Neural progenitor cell (in vitro differentiated cells): ENCODE measurements around the gene LYPD6B. TPM values are rescaled to one million over a fixed set of nuclear protein-coding genes. Genes with fewer than 3 reads are reported as not detected.

Experiments used
- DNase-seq: peaks from one replicate; pipeline ENCODE4 v3.0.0-alpha.2; 2016; ENCODE audit warnings: low spot score
- H2AFZ ChIP-seq: fragments of 200-600 bp; sonication (generic); replicated peaks from 2 replicates; pipeline ENCODE4 v1.6.1; 2016; ENCODE audit warnings: antibody characterized with exemption
- H3F3A ChIP-seq: fragments of 200-600 bp; sonication (generic); 2 replicates; pipeline ENCODE4 v1.6.1; 2016; ENCODE audit warnings: antibody characterized with exemption, low read depth
- H3K27ac ChIP-seq: fragments of 200-600 bp; sonication (generic); 2 replicates; pipeline ENCODE4 v1.5.1; 2016; ENCODE audit warnings: mild to moderate bottlenecking
- H3K27me3 ChIP-seq: fragments of 200-600 bp; sonication (generic); 2 replicates; pipeline ENCODE4 v1.6.1; 2016; ENCODE audit warnings: mild to moderate bottlenecking, moderate library complexity
- H3K36me3 ChIP-seq: fragments of 200-600 bp; sonication (generic); 2 replicates; pipeline ENCODE4 v1.5.1; 2016
- H3K4me1 ChIP-seq: fragments of 200-600 bp; sonication (generic); 2 replicates; pipeline ENCODE4 v1.6.1; 2016; ENCODE audit warnings: mixed run types
- H3K4me2 ChIP-seq: fragments of 200-600 bp; sonication (generic); 2 replicates; pipeline ENCODE4 v1.6.1; 2016
- H3K4me3 ChIP-seq: fragments of 200-600 bp; sonication (generic); 2 replicates; pipeline ENCODE4 v1.5.1; 2016
- H3K79me2 ChIP-seq: fragments of 200-600 bp; sonication (generic); 2 replicates; pipeline ENCODE4 v1.6.1; 2016; ENCODE audit warnings: low read depth
- H3K9ac ChIP-seq: fragments of 200-600 bp; sonication (generic); 2 replicates; pipeline ENCODE4 v1.6.1; 2016
- H3K9me3 ChIP-seq: fragments of 200-600 bp; sonication (generic); 2 replicates; pipeline ENCODE4 v1.5.1; 2016; ENCODE audit warnings: low read depth
- H4K20me1 ChIP-seq: fragments of 200-600 bp; sonication (generic); 2 replicates; pipeline ENCODE4 v1.6.1; 2016; ENCODE audit warnings: low read depth
- H3K27ac Mint-ChIP-seq: 3 replicates; pipeline ENCODE4 v1.8.0; 2021; ENCODE audit warnings: mixed read lengths
- H3K27me3 Mint-ChIP-seq: 2 replicates; pipeline ENCODE4 v1.8.0; 2022; ENCODE audit warnings: low read depth, mild to moderate bottlenecking, inconsistent platforms, moderate library complexity, mixed read lengths; ENCODE audit not compliant: insufficient read depth
- H3K36me3 Mint-ChIP-seq: 3 replicates; pipeline ENCODE4 v1.8.0; 2021; ENCODE audit warnings: mixed read lengths
- H3K4me1 Mint-ChIP-seq: 3 replicates; pipeline ENCODE4 v1.8.0; 2021; ENCODE audit warnings: mixed read lengths
- H3K4me3 Mint-ChIP-seq: 3 replicates; pipeline ENCODE4 v1.8.0; 2021; ENCODE audit warnings: mild to moderate bottlenecking, moderate library complexity, mixed read lengths
- H3K9me3 Mint-ChIP-seq: 3 replicates; pipeline ENCODE4 v1.8.0; 2020; ENCODE audit warnings: mixed read lengths
- EZH2 ChIP-seq: fragments of 200-600 bp; sonication (generic); IDR thresholded peaks from 2 replicates; pipeline ENCODE4 v1.6.1; 2017; ENCODE audit warnings: antibody characterized with exemption, mild to moderate bottlenecking, moderate library complexity
- EZH2phosphoT487 ChIP-seq: fragments of 200-600 bp; sonication (generic); IDR thresholded peaks from 2 replicates; pipeline ENCODE4 v1.6.1; 2017; ENCODE audit warnings: antibody characterized with exemption
- total RNA-seq: library from RNA; depleted of rRNA; stranded (reverse); fragments of >200 nt; gene quantifications from 2 replicates; pipeline ENCODE4 v1.2.3, GENCODE V29; 2015; ENCODE audit warnings: low replicate concordance
- TF ChIP-seq, protein P1 (sequence below): fragments of 200-600 bp; sonication (generic); IDR thresholded peaks from 2 replicates; pipeline ENCODE4 v1.5.1; 2017; ENCODE audit warnings: antibody characterized with exemption, mild to moderate bottlenecking

LYPD6B gene
- total RNA-seq, 1 donor from 2014 or later, result not detected

DNA sequence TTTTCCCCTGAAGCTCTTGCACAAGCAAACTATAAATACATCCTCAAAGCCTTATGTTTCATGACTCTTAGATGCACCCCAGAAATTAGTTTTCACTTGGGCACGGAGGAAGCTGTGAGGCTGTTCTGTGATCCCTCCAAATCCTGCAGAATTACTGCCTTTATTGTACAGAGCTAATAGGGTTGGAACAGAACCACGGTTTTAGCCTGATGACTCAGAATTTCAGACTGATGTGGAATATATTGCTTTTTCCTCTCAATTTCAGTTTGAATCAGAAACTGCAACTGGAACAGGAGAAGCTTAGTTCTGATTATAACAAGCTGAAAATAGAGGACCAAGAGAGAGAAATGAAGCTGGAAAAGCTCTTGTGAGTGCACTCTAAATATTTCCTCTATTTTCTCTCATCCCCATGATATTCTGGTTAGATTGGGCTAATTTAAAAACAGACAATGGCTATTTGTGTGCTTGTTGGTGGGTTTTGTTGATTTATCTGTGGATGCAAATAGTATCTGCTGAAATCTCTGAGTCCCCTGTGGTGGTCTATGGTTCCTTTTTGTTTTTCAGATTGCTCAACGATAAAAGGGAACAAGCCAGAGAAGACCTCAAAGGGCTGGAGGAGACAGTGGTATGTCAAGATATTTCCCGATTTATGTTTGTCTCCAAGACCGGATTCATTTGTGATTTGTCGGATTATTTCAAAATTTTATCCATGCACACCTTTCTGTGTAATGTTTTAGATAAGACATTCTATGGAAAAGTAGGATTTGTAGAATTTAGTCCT, 38.2 kb upstream of the LYPD6B start:
- peaks cover 12% of the 10 kb centered on the region for H4K20me1 ChIP-seq
- H3K9ac ChIP-seq, result no peak overlapping the region
- H3K27ac Mint-ChIP-seq, result no peak overlapping the region
- H3K27me3 Mint-ChIP-seq, result no peaks in the 10 kb centered on the region
- no peak for TF ChIP-seq EZH2
- no peak for TF ChIP-seq EZH2phosphoT487
- TF ChIP-seq, protein P1, sequence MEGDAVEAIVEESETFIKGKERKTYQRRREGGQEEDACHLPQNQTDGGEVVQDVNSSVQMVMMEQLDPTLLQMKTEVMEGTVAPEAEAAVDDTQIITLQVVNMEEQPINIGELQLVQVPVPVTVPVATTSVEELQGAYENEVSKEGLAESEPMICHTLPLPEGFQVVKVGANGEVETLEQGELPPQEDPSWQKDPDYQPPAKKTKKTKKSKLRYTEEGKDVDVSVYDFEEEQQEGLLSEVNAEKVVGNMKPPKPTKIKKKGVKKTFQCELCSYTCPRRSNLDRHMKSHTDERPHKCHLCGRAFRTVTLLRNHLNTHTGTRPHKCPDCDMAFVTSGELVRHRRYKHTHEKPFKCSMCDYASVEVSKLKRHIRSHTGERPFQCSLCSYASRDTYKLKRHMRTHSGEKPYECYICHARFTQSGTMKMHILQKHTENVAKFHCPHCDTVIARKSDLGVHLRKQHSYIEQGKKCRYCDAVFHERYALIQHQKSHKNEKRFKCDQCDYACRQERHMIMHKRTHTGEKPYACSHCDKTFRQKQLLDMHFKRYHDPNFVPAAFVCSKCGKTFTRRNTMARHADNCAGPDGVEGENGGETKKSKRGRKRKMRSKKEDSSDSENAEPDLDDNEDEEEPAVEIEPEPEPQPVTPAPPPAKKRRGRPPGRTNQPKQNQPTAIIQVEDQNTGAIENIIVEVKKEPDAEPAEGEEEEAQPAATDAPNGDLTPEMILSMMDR, result no peak
- H3K4me2 ChIP-seq, result peak overlapping the region; percentile 60
- no peaks in the 10 kb centered on the region for H3K27me3 ChIP-seq
- peaks cover 15% of the 10 kb centered on the region for H3K4me1 Mint-ChIP-seq
- H3K4me1 ChIP-seq, result peaks cover 22% of the 10 kb centered on the region
- H3K27ac ChIP-seq, result no peak overlapping the region
- no peaks in the 10 kb centered on the region for H3K79me2 ChIP-seq
- H3K4me3 ChIP-seq, result no peak overlapping the region
- no peaks in the 10 kb centered on the region for H3K9me3 Mint-ChIP-seq
- H2AFZ ChIP-seq, result no peak overlapping the region
- no peak for DNase-seq
- no peak overlapping the region for H3K4me3 Mint-ChIP-seq
- H3K9me3 ChIP-seq, result no peaks in the 10 kb centered on the region
- H3K36me3 Mint-ChIP-seq, result peaks cover 50% of the 10 kb centered on the region
- peaks cover 20% of the 10 kb centered on the region for H3F3A ChIP-seq
- H3K36me3 ChIP-seq, result peaks cover 16% of the 10 kb centered on the region

DNA sequence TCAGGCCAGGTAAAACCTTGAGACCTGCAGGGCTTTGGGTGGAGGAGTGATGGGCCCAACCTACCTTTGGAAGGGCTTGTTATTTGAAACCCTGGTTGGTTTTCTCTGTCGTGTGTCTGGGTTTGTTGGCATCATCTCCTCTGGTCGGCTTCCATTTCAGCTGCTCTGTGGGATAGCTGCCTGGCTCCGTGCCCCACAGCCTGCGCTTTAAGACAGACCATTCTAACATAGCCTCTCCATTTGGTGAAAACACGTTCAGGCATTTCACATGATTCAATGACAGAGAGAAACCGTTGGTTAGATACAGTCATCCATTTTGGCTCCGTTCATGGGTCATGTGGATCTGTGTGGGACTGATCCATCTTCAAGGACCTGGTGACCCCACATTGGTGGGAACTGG, 37.0 kb upstream of the LYPD6B start:
- Mint-ChIP-seq H3K36me3 (peaks cover 55% of the 10 kb centered on the region), H3K27ac (no peak overlapping the region), H3K27me3 (no peaks in the 10 kb centered on the region), H3K4me3 (no peak overlapping the region), H3K9me3 (no peaks in the 10 kb centered on the region), H3K4me1 (peaks cover 18% of the 10 kb centered on the region)
- Histone ChIP-seq H3K4me1 (peaks cover 22% of the 10 kb centered on the region), H3K4me2 (no peak overlapping the region), H3K79me2 (no peaks in the 10 kb centered on the region), H3K4me3 (no peak overlapping the region), H3K9me3 (no peaks in the 10 kb centered on the region), H3K27ac (no peak overlapping the region), H3K27me3 (no peaks in the 10 kb centered on the region), H4K20me1 (peaks cover 12% of the 10 kb centered on the region), H3K36me3 (peaks cover 16% of the 10 kb centered on the region), H3K9ac (no peak overlapping the region), H2AFZ (no peak overlapping the region), H3F3A (peaks cover 20% of the 10 kb centered on the region)
- no peak for DNase-seq
- TF ChIP-seq, protein P1, result no peak
- no peak for TF ChIP-seq EZH2phosphoT487
- TF ChIP-seq EZH2, result no peak

DNA sequence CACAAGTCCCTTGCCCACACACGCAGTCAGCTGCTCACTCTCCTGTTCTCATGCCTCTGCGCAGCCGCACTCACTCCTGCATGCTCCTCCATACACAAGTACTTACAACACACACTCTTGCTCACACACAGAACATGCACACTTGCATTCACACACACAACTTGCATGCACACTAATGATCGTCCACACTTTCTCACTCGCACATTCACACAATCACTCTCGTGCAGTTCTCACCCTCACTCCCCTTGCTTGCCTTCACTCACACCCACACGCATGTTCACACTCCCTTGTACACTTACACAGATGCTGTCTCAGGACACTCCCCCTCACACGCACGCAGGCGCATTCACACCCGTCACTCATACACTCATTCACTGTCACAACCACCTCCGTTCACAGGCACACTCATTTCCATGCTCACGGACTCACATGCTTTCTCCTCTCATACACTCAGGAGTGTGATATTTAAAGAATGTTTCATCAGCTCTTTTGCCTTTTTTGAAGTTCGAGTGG, 36.1 kb upstream of the LYPD6B start:
- Mint-ChIP-seq H3K9me3 (no peaks in the 10 kb centered on the region), H3K4me1 (peaks cover 19% of the 10 kb centered on the region), H3K4me3 (no peak overlapping the region), H3K27ac (no peak overlapping the region), H3K27me3 (no peaks in the 10 kb centered on the region), H3K36me3 (peaks cover 53% of the 10 kb centered on the region)
- Histone ChIP-seq H3K79me2 (no peaks in the 10 kb centered on the region), H3F3A (peaks cover 20% of the 10 kb centered on the region), H3K9me3 (no peaks in the 10 kb centered on the region), H3K4me1 (peaks cover 22% of the 10 kb centered on the region), H3K27ac (no peak overlapping the region), H2AFZ (no peak overlapping the region), H3K4me2 (no peak overlapping the region), H3K27me3 (no peaks in the 10 kb centered on the region), H3K4me3 (no peak overlapping the region), H4K20me1 (peaks cover 12% of the 10 kb centered on the region), H3K9ac (no peak overlapping the region), H3K36me3 (peaks cover 16% of the 10 kb centered on the region)
- no peak for TF ChIP-seq EZH2phosphoT487
- TF ChIP-seq, protein P1, result no peak
- no peak for TF ChIP-seq EZH2
- no peak for DNase-seq
